HepG2 (cell line): ENCODE measurements around the gene METTL26. TPM values are rescaled to one million over a fixed set of nuclear protein-coding genes. Genes with fewer than 3 reads are reported as not detected.

Experiments used
- BHLHE40 ChIP-seq: IDR thresholded peaks from 2 replicates; pipeline ENCODE4 v1.6.1; 2011; ENCODE audit warnings: low read length, improper control_type of control experiment
- HNF4A ChIP-seq: sonication (generic); formaldehyde crosslinking; IDR thresholded peaks from 2 replicates; pipeline ENCODE4 v1.4.0; 2020; ENCODE audit warnings: missing genetic modification reagents
- MAFG ChIP-seq: sonication (generic); formaldehyde crosslinking; IDR thresholded peaks from 2 replicates; pipeline ENCODE4 v1.5.1; 2020; ENCODE audit warnings: mild to moderate bottlenecking, missing genetic modification reagents
- MED8 ChIP-seq: sonication (generic); formaldehyde crosslinking; IDR thresholded peaks from 2 replicates; pipeline ENCODE4 v1.8.1; 2023; ENCODE audit warnings: mild to moderate bottlenecking, missing genetic modification reagents; ENCODE audit not compliant: insufficient replicate concordance
- RBM22 ChIP-seq: fragments of 200-400 bp; formaldehyde crosslinking; optimal IDR thresholded peaks from 2 replicates; pipeline ENCODE3; 2017; ENCODE audit warnings: mild to moderate bottlenecking, low read length, moderate library complexity
- TBX2 ChIP-seq: sonication (generic); formaldehyde crosslinking; IDR thresholded peaks from 2 replicates; pipeline ENCODE4 v1.5.0; 2020; ENCODE audit warnings: missing genetic modification reagents, mild to moderate bottlenecking, borderline replicate concordance
- ZBTB7A ChIP-seq: sonication (generic); formaldehyde crosslinking; IDR thresholded peaks from 2 replicates; pipeline ENCODE4 v1.8.0; 2022; ENCODE audit warnings: mild to moderate bottlenecking, missing genetic modification reagents
- ZMAT3 ChIP-seq: sonication (generic); formaldehyde crosslinking; conservative IDR thresholded peaks from 2 replicates; pipeline ENCODE4 v1.7.0; 2021; ENCODE audit warnings: missing genetic modification reagents
- ZMYM3 ChIP-seq: sonication (generic); formaldehyde crosslinking; IDR thresholded peaks from 2 replicates; pipeline ENCODE4 v1.5.1; 2020; ENCODE audit warnings: mild to moderate bottlenecking, missing genetic modification reagents
- ZNF343 ChIP-seq: sonication (generic); formaldehyde crosslinking; IDR thresholded peaks from 2 replicates; pipeline ENCODE4 v1.4.0; 2020; ENCODE audit warnings: mild to moderate bottlenecking, missing genetic modification reagents
- ZNF670 ChIP-seq: sonication (generic); formaldehyde crosslinking; IDR thresholded peaks from 2 replicates; pipeline ENCODE4 v1.8.0; 2022; ENCODE audit warnings: mild to moderate bottlenecking, missing genetic modification reagents, borderline replicate concordance
- ZNF737 ChIP-seq: sonication (generic); formaldehyde crosslinking; IDR thresholded peaks from 2 replicates; pipeline ENCODE4 v1.5.0; 2020; ENCODE audit warnings: missing genetic modification reagents, mild to moderate bottlenecking, borderline replicate concordance
- polyA plus RNA-seq, 8 experiments: library from polyadenylated mRNA; depleted of rRNA in 3 of 8; stranded (reverse) in 7 of 8; unstranded in 1 of 8; fragments of >200 nt; fragmentation: Illumina TruSeq in 4 of 8; extraction: Trizol in 4 of 8; gene quantifications; 2 replicates each; pipeline versions ENCODE4 v1.2.1 to v1.2.3, GENCODE V29; 2011 to 2016; ENCODE audit warnings: low read depth in 4 of 8, missing spikeins in 1 of 8, mixed read lengths in 1 of 8; ENCODE audit not compliant: insufficient read depth in 1 of 8
- total RNA-seq, 5 experiments: library from RNA; depleted of rRNA; stranded (reverse); fragments of >200 nt; fragmentation: Illumina TruSeq; extraction: Trizol; gene quantifications; 2 replicates each; pipeline ENCODE4 v1.2.3, GENCODE V29; 2016; ENCODE audit warnings: low read depth in 1 of 5
- TF ChIP-seq, protein P1 (sequence below): sonication (generic); formaldehyde crosslinking; IDR thresholded peaks from 2 replicates; pipeline ENCODE4 v1.5.0; 2020; ENCODE audit warnings: missing genetic modification reagents
- TF ChIP-seq, protein P2 (sequence below): sonication (generic); formaldehyde crosslinking; IDR thresholded peaks from 2 replicates; pipeline ENCODE4 v1.5.1; 2020; ENCODE audit warnings: mild to moderate bottlenecking, missing genetic modification reagents, moderate library complexity
- TF ChIP-seq, protein P3 (sequence below): sonication (generic); formaldehyde crosslinking; IDR thresholded peaks from 2 replicates; pipeline ENCODE4 v1.4.0; 2020; ENCODE audit warnings: missing genetic modification reagents, borderline replicate concordance
- TF ChIP-seq, protein P4 (sequence below): sonication (generic); formaldehyde crosslinking; IDR thresholded peaks from 2 replicates; pipeline ENCODE4 v1.5.0; 2020; ENCODE audit warnings: mild to moderate bottlenecking, missing genetic modification reagents
- TF ChIP-seq, protein P5 (sequence below): sonication (generic); formaldehyde crosslinking; conservative IDR thresholded peaks from 2 replicates; pipeline ENCODE4 v1.4.0; 2020; ENCODE audit warnings: missing genetic modification reagents

METTL26 gene
- total and polyA plus RNA-seq, 2 of the 13 experiments (the other 11 are each of a cell fraction or from before 2014, with no cell fraction given) = 65.5 to 70.1 TPM

DNA sequence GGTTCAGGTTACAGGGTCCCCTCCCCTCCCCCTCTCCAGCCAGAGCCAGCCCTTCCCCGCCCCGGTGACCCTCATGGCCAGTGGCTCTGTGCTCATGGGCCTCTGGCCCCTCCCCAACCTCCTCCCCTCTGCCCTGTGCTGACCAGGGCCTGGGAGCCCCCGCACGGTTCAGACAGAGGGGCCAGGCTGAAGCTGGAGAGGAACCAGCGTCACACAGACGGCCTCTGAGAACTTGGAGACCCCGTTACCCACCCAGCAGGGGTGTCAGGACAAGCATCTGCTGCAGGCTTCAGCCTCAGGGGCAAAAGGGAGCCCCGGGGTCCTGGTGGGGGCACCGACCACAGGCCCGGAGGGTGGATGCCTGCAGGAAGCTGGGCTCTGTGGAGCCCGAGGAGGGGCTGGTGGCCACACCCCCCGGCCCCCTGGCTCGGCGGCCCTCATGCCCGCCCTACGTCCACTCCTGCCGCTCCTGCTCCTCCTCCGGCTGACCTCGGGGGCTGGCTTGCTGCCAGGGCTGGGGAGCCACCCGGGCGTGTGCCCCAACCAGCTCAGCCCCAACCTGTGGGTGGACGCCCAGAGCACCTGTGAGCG lies 5.2 kb downstream of the METTL26 start, which contains the start of gene WFIKKN1 (continued):
- TF ChIP-seq, protein P1, sequence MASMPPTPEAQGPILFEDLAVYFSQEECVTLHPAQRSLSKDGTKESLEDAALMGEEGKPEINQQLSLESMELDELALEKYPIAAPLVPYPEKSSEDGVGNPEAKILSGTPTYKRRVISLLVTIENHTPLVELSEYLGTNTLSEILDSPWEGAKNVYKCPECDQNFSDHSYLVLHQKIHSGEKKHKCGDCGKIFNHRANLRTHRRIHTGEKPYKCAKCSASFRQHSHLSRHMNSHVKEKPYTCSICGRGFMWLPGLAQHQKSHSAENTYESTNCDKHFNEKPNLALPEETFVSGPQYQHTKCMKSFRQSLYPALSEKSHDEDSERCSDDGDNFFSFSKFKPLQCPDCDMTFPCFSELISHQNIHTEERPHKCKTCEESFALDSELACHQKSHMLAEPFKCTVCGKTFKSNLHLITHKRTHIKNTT (CRISPR knock-in tag) = no peak
- TF ChIP-seq MED8 (CRISPR knock-in tag) (no peak), ZNF670 (CRISPR knock-in tag) (no peak), RBM22 (peak; percentile 8), ZNF737 (CRISPR knock-in tag) (no peak), MAFG (no peak), BHLHE40 (no peak), ZNF343 (no peak), HNF4A (no peak), ZMAT3 (CRISPR knock-in tag) (no peak), TBX2 (peak; percentile 57), ZMYM3 (CRISPR knock-in tag) (no peak), ZBTB7A (CRISPR knock-in tag) (0 out of 2 replicates have a peak, but pooled peaks have one; percentile 11)
- TF ChIP-seq, protein P2, sequence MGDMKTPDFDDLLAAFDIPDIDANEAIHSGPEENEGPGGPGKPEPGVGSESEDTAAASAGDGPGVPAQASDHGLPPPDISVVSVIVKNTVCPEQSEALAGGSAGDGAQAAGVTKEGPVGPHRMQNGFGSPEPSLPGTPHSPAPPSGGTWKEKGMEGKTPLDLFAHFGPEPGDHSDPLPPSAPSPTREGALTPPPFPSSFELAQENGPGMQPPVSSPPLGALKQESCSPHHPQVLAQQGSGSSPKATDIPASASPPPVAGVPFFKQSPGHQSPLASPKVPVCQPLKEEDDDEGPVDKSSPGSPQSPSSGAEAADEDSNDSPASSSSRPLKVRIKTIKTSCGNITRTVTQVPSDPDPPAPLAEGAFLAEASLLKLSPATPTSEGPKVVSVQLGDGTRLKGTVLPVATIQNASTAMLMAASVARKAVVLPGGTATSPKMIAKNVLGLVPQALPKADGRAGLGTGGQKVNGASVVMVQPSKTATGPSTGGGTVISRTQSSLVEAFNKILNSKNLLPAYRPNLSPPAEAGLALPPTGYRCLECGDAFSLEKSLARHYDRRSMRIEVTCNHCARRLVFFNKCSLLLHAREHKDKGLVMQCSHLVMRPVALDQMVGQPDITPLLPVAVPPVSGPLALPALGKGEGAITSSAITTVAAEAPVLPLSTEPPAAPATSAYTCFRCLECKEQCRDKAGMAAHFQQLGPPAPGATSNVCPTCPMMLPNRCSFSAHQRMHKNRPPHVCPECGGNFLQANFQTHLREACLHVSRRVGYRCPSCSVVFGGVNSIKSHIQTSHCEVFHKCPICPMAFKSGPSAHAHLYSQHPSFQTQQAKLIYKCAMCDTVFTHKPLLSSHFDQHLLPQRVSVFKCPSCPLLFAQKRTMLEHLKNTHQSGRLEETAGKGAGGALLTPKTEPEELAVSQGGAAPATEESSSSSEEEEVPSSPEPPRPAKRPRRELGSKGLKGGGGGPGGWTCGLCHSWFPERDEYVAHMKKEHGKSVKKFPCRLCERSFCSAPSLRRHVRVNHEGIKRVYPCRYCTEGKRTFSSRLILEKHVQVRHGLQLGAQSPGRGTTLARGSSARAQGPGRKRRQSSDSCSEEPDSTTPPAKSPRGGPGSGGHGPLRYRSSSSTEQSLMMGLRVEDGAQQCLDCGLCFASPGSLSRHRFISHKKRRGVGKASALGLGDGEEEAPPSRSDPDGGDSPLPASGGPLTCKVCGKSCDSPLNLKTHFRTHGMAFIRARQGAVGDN (CRISPR knock-in tag) = peak; percentile 61
- TF ChIP-seq, protein P3, sequence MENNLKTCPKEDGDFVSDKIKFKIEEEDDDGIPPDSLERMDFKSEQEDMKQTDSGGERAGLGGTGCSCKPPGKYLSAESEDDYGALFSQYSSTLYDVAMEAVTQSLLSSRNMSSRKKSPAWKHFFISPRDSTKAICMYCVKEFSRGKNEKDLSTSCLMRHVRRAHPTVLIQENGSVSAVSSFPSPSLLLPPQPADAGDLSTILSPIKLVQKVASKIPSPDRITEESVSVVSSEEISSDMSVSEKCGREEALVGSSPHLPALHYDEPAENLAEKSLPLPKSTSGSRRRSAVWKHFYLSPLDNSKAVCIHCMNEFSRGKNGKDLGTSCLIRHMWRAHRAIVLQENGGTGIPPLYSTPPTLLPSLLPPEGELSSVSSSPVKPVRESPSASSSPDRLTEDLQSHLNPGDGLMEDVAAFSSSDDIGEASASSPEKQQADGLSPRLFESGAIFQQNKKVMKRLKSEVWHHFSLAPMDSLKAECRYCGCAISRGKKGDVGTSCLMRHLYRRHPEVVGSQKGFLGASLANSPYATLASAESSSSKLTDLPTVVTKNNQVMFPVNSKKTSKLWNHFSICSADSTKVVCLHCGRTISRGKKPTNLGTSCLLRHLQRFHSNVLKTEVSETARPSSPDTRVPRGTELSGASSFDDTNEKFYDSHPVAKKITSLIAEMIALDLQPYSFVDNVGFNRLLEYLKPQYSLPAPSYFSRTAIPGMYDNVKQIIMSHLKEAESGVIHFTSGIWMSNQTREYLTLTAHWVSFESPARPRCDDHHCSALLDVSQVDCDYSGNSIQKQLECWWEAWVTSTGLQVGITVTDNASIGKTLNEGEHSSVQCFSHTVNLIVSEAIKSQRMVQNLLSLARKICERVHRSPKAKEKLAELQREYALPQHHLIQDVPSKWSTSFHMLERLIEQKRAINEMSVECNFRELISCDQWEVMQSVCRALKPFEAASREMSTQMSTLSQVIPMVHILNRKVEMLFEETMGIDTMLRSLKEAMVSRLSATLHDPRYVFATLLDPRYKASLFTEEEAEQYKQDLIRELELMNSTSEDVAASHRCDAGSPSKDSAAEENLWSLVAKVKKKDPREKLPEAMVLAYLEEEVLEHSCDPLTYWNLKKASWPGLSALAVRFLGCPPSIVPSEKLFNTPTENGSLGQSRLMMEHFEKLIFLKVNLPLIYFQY (CRISPR knock-in tag) = no peak
- TF ChIP-seq, protein P4, sequence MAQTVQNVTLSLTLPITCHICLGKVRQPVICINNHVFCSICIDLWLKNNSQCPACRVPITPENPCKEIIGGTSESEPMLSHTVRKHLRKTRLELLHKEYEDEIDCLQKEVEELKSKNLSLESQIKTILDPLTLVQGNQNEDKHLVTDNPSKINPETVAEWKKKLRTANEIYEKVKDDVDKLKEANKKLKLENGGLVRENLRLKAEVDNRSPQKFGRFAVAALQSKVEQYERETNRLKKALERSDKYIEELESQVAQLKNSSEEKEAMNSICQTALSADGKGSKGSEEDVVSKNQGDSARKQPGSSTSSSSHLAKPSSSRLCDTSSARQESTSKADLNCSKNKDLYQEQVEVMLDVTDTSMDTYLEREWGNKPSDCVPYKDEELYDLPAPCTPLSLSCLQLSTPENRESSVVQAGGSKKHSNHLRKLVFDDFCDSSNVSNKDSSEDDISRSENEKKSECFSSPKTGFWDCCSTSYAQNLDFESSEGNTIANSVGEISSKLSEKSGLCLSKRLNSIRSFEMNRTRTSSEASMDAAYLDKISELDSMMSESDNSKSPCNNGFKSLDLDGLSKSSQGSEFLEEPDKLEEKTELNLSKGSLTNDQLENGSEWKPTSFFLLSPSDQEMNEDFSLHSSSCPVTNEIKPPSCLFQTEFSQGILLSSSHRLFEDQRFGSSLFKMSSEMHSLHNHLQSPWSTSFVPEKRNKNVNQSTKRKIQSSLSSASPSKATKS = 0 out of 2 replicates have a peak, but pooled peaks have one; percentile 35
- TF ChIP-seq, protein P5, sequence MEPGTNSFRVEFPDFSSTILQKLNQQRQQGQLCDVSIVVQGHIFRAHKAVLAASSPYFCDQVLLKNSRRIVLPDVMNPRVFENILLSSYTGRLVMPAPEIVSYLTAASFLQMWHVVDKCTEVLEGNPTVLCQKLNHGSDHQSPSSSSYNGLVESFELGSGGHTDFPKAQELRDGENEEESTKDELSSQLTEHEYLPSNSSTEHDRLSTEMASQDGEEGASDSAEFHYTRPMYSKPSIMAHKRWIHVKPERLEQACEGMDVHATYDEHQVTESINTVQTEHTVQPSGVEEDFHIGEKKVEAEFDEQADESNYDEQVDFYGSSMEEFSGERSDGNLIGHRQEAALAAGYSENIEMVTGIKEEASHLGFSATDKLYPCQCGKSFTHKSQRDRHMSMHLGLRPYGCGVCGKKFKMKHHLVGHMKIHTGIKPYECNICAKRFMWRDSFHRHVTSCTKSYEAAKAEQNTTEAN (CRISPR knock-in tag) = no peak; the same call in 1 of the 2 replicates
